Urothelium cell line (cell line): ENCODE data around the gene ISYNA1.
"Not testable (repeated sequence)": the region's sequence is repeated elsewhere in the genome, so short reads cannot be mapped to it uniquely, and the experiment has no call there.

Experiments
- DNase-seq: peaks from one replicate; pipeline ENCODE4 v3.0.0; 2011; ENCODE audit warnings: low spot score, mixed read lengths
- FAIRE-seq: peaks from 2 replicates; lab custom pipeline; 2011; peaks lifted over from hg19 to GRCh38; lab: Jason Lieb, UNC

The ISYNA1 gene

GRCh38 chr19:18421371-18421959 lies 16.5 kb downstream of the ISYNA1 start:
- FAIRE-seq (no peak), DNase-seq (no peak)

GRCh38 chr19:18420930-18421329 lies 17.0 kb downstream of the ISYNA1 start:
- DNase-seq, result no peak
- FAIRE-seq, result no peak

- no peak for DNase-seq
- FAIRE-seq, result no peak
Measured at GRCh38 chr19:18419699-18420460, 18.1 kb downstream of the ISYNA1 start.

- peak; percentile 84 for DNase-seq
- no peak for FAIRE-seq
Measured at GRCh38 chr19:18419195-18419698, 18.7 kb downstream of the ISYNA1 start, which contains the start of gene SSBP4. TSS of gene SSBP4 (plus strand) at chr19:18419398. CDS start at chr19:18419649, 251 bp downstream.

- FAIRE-seq (no peak), DNase-seq (no peak)
Measured at GRCh38 chr19:18418483-18419194, 19.3 kb downstream of the ISYNA1 start.

- FAIRE-seq (no peak), DNase-seq (no peak)
Measured at GRCh38 chr19:18418029-18418482, 19.9 kb downstream of the ISYNA1 start.

- FAIRE-seq (no peak), DNase-seq (peak; percentile 81)
Measured at GRCh38 chr19:18417250-18418028, 20.5 kb downstream of the ISYNA1 start.

GRCh38 chr19:18416778-18417249 lies 21.1 kb downstream of the ISYNA1 start:
- FAIRE-seq (no peak), DNase-seq (peak; percentile 82)

- DNase-seq (no peak), FAIRE-seq (no peak)
Measured at GRCh38 chr19:18415178-18415867, 22.6 kb downstream of the ISYNA1 start.

GRCh38 chr19:18414504-18415177 lies 23.3 kb downstream of the ISYNA1 start:
- DNase-seq (no peak), FAIRE-seq (no peak)

- no peak for FAIRE-seq
Measured at GRCh38 chr19:18412610-18413239, 25.2 kb downstream of the ISYNA1 start.

GRCh38 chr19:18408053-18408476 lies 29.9 kb downstream of the ISYNA1 start:
- FAIRE-seq (no peak), DNase-seq (no peak)

More at GRCh38 chr19:18412610-18413239, 25.2 kb downstream of the ISYNA1 start:
- DNase-seq, result no peak

GRCh38 chr19:18406749-18407148 lies 31.2 kb downstream of the ISYNA1 start:
- DNase-seq (no peak), FAIRE-seq (no peak)

GRCh38 chr19:18405754-18406153 lies 32.2 kb downstream of the ISYNA1 start:
- DNase-seq, FAIRE-seq: not testable (repeated sequence)

- not testable (repeated sequence) for DNase-seq, FAIRE-seq
Measured at GRCh38 chr19:18402455-18403248, 35.3 kb downstream of the ISYNA1 start.

- no peak for FAIRE-seq
Measured at GRCh38 chr19:18401580-18402112, 36.3 kb downstream of the ISYNA1 start.

GRCh38 chr19:18399008-18399407 lies 38.9 kb downstream of the ISYNA1 start:
- FAIRE-seq (no peak), DNase-seq (no peak)

More at GRCh38 chr19:18401580-18402112, 36.3 kb downstream of the ISYNA1 start:
- DNase-seq, result no peak
